H54 (cell line): ENCODE results near the gene SERPINE1.
A peak's percentile ranks its signal among the peaks of the same experiment; 100 is the strongest.

ENCODE experiments used
- DNase-seq: peaks from one replicate; pipeline ENCODE4 v3.0.0; 2011; ENCODE audit warnings: low spot score, mixed read lengths; ENCODE audit not compliant: insufficient read length
- FAIRE-seq: peaks from 3 replicates; lab custom pipeline; 2011; peaks lifted over from hg19 to GRCh38; lab: Jason Lieb, UNC
- POLR2A ChIP-seq: IDR thresholded peaks from 2 replicates; pipeline ENCODE4 v1.6.1; 2011; ENCODE audit warnings: low read depth, mild to moderate bottlenecking, low read length

The SERPINE1 gene

GRCh38 chr7:101169110-101169837, 42.4 kb downstream of the SERPINE1 start:
- no peak for TF ChIP-seq POLR2A
- no peak for DNase-seq
- no peak for FAIRE-seq

DNA sequence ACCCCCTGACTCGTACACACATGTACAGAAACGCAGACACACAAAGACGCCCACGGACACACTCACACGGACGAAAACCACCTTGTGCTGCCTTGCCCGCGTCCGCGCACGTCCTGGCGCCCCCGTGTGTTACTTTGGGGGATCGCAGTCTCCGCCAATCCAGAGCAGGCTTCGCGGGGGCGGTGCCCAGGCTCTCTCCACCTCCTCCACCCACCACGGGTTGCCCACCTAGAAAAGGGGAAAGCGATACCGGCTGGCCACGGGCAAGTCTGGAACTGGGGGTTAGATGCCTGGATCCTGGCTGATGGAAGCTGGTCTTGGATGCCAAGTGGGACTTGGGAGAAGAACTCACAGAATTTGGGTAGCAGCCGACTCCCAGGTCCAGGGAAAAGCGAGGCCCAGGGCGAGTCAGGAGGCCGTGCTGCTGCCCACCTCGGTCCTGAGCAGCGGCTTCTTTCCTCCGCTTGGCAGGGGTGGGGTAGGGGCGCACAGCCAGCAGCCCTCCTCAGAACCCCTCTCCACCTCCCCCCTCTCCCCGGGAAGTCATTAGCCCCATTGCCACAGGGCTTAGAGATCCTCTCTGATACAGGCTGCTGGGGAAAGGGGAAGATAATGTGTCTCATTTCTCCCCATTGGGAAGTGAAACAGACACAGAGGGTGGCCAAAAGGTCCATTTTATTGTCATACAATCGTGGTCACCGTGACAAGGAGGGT, 43.1 kb downstream of the SERPINE1 start:
- FAIRE-seq (no peak), DNase-seq (peak; percentile 77)
- TF ChIP-seq POLR2A: no peak

DNA sequence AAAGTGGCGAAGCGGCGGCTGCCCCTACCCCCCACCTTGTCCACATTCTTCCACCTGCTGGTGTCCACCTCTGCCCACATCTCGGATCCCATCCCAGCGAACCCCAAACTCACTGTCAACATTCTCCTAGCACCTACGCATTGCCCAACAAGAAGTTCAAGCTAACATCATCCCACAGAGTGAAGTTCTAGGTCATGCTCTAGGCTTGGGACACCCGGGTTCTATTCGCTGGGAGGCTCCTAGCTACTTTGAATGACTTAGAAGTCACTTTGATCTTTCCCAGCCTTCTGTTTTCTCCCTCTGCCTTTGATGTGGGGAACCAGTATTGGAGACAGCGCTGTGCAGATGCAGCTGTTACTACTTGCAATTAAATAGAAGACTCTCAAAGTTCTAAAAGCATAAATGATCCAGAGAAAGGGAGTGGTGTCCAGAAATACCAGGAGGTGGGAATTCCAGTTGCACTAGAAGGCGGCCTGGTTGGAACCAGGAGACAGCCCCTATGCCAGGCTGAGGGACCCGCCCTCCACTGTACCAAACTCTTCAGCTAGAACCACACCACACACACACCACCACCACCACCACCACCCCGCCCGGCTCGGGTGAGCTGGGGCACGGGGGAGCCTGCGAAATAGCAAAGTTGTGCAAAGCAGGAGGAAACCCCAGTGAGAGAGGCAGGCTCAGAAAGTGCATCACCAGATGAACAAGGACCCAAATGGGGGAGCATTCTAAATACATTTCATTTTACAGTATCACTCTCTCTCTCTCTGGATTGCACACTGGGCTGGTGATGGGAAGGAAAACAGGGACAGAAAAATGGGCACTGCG, 43.9 kb downstream of the SERPINE1 start:
- DNase-seq (no peak), FAIRE-seq (no peak)
- no peak for TF ChIP-seq POLR2A

- no peak for TF ChIP-seq POLR2A
- FAIRE-seq: no peak
- DNase-seq: no peak
Measured at GRCh38 chr7:101171442-101171837, 44.5 kb downstream of the SERPINE1 start.

DNA sequence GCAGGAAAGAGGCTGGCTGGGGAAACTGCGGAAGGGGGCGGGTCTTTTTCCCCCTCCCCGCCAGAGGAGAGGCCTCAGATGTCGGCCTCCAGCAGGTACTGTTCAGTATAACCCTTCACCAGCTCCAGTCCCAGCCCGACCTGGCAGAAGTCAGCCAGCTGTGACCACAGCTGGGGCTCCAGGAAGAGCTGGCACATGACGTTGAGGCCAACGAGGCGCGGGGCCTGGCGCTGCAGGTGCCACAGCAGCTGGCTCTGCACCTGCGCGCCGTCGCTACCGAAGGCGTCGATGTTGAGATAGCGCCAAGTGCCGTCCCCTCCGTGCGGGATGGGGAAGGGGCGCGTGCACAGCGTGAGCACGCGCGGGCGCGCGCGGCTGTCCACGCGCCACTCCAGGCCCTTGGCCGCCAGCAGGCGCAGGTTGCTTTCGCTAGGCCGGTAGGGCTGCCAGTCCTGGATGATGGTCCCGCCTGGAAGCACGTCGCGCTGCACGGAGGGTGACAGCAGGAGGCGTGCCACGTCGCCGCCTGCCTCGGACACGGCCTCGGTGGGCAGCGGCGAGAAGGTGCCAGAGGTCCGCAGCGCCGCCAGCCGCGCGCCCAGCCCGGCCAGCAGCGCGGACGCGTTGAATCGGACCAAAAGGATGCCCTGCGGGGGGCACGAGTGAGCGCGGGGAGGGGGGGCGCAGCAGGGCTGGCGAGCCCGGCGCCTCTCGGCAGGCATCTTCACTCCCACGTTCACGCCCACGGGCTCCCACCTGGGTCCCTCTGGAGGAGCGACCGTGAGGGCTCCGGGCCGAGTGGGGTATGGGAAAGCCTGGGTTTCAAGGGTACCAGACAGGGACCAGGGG, 45.3 kb downstream of the SERPINE1 start:
- TF ChIP-seq POLR2A: no peak
- DNase-seq: no peak
- FAIRE-seq: no peak

DNA sequence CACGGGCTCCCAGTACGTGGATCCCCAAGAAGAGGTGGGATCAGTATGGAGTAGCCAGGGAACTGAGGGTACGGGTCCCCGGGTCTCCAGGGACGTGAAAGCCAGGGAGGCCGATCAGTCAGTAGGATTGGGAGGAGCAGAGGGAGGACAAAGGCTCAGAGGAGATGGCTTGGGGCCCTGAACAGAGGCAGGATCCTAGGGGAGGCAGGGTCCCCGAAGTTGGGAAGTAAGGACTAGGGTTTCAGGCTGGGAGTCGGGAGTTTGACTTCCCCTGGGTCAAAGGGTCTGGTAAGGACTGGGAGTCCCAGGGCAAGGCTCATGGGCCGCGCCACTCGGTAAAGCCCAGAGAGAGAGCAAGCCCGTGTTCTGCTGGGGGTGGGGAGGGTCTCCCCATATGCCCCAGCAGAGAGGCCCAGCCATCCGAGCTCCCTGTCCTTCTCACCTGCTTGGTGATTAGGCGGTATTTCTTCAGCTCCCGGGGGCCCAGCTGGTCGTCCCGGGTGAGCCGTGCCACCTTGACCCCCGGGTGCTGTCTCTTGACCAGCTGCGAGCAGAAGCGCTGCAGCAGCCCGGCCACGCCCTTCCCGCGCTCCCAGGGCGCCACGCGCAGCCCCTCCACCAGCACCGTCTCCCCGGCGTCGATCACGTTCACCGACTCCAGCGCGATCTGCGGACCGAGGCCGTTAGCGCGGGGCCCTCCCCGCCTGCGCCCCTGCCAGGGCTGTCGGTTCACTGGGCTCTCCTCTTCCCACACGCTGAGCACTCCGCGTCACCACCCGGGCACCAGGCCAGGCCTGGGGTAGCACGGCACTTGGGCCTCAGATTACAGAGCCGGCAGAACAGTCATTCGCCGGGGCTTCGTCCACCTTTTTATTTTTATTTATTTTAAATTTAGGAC, 46.2 kb downstream of the SERPINE1 start:
- FAIRE-seq (no peak), DNase-seq (peak; percentile 95)
- TF ChIP-seq POLR2A: no peak

DNA sequence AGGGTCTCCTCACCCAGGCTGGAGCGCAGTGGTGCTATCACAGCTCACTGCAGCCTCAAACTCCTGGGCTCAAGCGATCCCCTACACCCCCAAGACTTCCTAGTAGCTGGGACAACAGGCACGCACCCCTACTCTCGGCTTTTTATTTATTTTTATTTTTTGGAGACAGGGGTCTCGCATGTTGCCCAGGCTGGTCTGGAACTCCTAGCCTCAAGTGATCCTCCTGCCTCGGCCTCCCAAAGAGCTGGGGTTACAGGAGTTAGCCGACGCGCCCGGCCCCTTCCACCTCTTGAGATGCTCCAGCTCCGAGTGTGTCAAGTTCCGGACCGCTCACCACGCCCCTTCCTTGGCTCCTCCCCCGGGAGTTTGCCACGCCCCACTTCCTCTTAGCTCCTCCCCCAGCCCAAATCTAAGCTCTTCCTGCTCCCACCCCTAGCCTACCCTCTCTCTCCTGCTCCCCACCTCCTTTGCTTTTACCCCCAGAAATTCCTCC, 46.9 kb downstream of the SERPINE1 start:
- no peak for FAIRE-seq
- no peak; the same call in 1 of the 2 replicates for TF ChIP-seq POLR2A
- DNase-seq: peak; percentile 92

- TF ChIP-seq POLR2A: no peak
- FAIRE-seq: no peak
- no peak for DNase-seq
Measured at GRCh38 chr7:101174322-101174854, 47.5 kb downstream of the SERPINE1 start.

GRCh38 chr7:101175664-101176063, 48.8 kb downstream of the SERPINE1 start:
- no peak for FAIRE-seq
- no peak for DNase-seq
- no peak for TF ChIP-seq POLR2A

DNA sequence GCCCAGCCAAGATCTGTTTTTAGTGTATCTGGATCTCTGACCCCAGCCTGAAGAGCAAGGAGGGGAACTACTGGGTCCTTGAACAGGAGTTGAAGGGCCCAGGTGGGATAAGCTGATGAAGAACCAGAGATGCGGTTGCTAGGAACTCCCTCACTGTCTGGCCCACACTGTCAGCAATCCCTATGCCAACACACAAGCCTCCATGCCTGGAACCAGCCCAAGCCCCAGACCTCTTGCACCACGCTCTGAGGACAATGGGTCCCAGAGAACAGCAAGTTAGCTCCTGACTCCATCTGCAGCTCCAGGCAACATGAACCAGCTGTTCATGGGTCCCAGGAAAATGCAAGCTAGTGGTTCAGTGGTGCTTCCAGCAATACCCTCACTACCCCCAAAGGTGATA, 50.7 kb downstream of the SERPINE1 start:
- DNase-seq: no peak
- no peak for FAIRE-seq
- TF ChIP-seq POLR2A: no peak

- no peak for TF ChIP-seq POLR2A
- DNase-seq (no peak), FAIRE-seq (no peak)
Measured at GRCh38 chr7:101179117-101179516, 52.2 kb downstream of the SERPINE1 start.

- TF ChIP-seq POLR2A: no peak
- FAIRE-seq: no peak
- no peak for DNase-seq
Measured at GRCh38 chr7:101179713-101180112, 52.8 kb downstream of the SERPINE1 start.
